Activated naive CD8-positive, alpha-beta T cell treated with anti-CD3 and anti-CD28 coated beads, Interleukin-2, amount 50 U/mL, for 24 hours (primary cell): ENCODE data around the gene TXLNA.

ENCODE experiments used
- ATAC-seq: fragments of 150-1000 bp; cut with Tn5 transposase; one replicate; pipeline ENCODE4 v1.10.0; 2021
- DNase-seq: peaks from one replicate; pipeline ENCODE4 v3.0.0; 2021
- H3K27ac Mint-ChIP-seq: one replicate; pipeline ENCODE4 v1.8.0; 2021; ENCODE audit warnings: mild to moderate bottlenecking, mixed read lengths
- H3K27me3 Mint-ChIP-seq: one replicate; pipeline ENCODE4 v1.8.0; 2021; ENCODE audit warnings: mixed read lengths
- H3K36me3 Mint-ChIP-seq: one replicate; pipeline ENCODE4 v1.8.0; 2021; ENCODE audit warnings: low read depth, mixed read lengths
- H3K4me1 Mint-ChIP-seq: one replicate; pipeline ENCODE4 v1.8.0; 2021; ENCODE audit warnings: mixed read lengths
- H3K4me3 Mint-ChIP-seq: one replicate; pipeline ENCODE4 v1.8.0; 2021; ENCODE audit warnings: mild to moderate bottlenecking, moderate library complexity, mixed read lengths
- H3K9me3 Mint-ChIP-seq: one replicate; pipeline ENCODE4 v1.8.0; 2021; ENCODE audit warnings: mixed read lengths

TXLNA gene

GRCh38 chr1:32195972-32196823, 16.7 kb downstream of the TXLNA start:
- Mint-ChIP-seq H3K27me3 (no peaks in the 10 kb centered on the region), H3K27ac (peak overlapping the region; percentile 31), H3K4me1 (peaks cover 69% of the 10 kb centered on the region), H3K36me3 (peaks cover 58% of the 10 kb centered on the region), H3K9me3 (no peaks in the 10 kb centered on the region), H3K4me3 (no peak overlapping the region)
- ATAC-seq (no peak), DNase-seq (no peak)

DNA sequence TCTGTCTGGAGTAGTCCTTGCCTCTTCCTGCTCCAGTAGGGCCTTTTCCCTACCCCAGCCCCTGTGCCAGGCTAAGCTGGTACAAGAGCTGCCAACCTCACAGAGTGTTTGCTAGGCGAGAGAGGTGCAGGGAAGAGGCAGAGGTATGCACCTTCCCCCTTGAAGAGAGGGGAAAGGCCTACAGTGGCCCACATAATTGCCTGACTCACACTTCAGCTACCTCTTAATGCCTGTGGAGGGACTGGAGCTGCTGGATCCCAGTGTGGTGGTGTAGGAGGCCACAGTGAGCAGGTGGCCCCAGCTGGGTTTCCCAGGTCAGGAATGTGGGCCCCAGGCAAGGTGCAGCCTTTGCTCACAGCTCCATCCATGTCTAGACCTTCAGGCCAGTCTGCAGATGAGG, 17.6 kb downstream of the TXLNA start:
- Mint-ChIP-seq H3K4me3 (no peak overlapping the region), H3K27ac (peak overlapping the region; percentile 42), H3K9me3 (no peaks in the 10 kb centered on the region), H3K36me3 (peaks cover 50% of the 10 kb centered on the region), H3K4me1 (peaks cover 77% of the 10 kb centered on the region), H3K27me3 (no peaks in the 10 kb centered on the region)
- DNase-seq: no peak
- no peak for ATAC-seq

GRCh38 chr1:32197837-32198236, 18.4 kb downstream of the TXLNA start:
- ATAC-seq: no peak
- Mint-ChIP-seq H3K4me3 (no peak overlapping the region), H3K4me1 (peaks cover 80% of the 10 kb centered on the region), H3K36me3 (peaks cover 45% of the 10 kb centered on the region), H3K27me3 (no peaks in the 10 kb centered on the region), H3K27ac (peak overlapping the region; percentile 55), H3K9me3 (no peaks in the 10 kb centered on the region)
- DNase-seq: no peak

GRCh38 chr1:32198237-32199042, 19.0 kb downstream of the TXLNA start:
- Mint-ChIP-seq H3K4me1 (peaks cover 76% of the 10 kb centered on the region), H3K4me3 (no peak overlapping the region), H3K9me3 (no peaks in the 10 kb centered on the region), H3K36me3 (peaks cover 40% of the 10 kb centered on the region), H3K27me3 (no peaks in the 10 kb centered on the region), H3K27ac (peak overlapping the region; percentile 55)
- DNase-seq: no peak
- ATAC-seq: no peak

GRCh38 chr1:32199043-32199716, 19.7 kb downstream of the TXLNA start:
- Mint-ChIP-seq H3K9me3 (no peaks in the 10 kb centered on the region), H3K4me3 (peak overlapping the region; percentile 74), H3K27me3 (no peaks in the 10 kb centered on the region), H3K27ac (no peak overlapping the region), H3K36me3 (peaks cover 33% of the 10 kb centered on the region), H3K4me1 (peaks cover 70% of the 10 kb centered on the region)
- ATAC-seq: no peak
- no peak for DNase-seq

DNA sequence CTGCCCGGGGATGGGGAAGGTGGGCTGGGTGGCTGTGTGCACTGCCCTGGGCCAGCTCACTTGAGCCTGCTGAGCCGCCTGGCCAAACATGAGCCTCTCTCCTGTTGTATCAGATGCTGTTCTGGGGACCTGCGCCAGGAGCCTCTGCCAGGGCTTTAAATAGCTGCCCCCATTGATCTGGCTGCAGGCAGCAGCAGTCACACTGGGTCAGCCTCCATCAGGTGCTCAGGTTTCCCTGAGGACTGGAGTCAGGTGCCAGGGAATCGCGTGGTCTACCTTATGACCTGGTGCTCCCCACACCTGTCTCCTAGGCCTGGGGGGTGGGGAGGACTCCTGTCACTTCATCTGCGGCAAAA, 20.2 kb downstream of the TXLNA start:
- DNase-seq (no peak), ATAC-seq (no peak)
- Mint-ChIP-seq H3K27ac (peak overlapping the region; percentile 84), H3K4me3 (peak overlapping the region; percentile 74), H3K36me3 (peaks cover 28% of the 10 kb centered on the region), H3K27me3 (no peaks in the 10 kb centered on the region), H3K4me1 (peaks cover 66% of the 10 kb centered on the region), H3K9me3 (no peaks in the 10 kb centered on the region)

DNA sequence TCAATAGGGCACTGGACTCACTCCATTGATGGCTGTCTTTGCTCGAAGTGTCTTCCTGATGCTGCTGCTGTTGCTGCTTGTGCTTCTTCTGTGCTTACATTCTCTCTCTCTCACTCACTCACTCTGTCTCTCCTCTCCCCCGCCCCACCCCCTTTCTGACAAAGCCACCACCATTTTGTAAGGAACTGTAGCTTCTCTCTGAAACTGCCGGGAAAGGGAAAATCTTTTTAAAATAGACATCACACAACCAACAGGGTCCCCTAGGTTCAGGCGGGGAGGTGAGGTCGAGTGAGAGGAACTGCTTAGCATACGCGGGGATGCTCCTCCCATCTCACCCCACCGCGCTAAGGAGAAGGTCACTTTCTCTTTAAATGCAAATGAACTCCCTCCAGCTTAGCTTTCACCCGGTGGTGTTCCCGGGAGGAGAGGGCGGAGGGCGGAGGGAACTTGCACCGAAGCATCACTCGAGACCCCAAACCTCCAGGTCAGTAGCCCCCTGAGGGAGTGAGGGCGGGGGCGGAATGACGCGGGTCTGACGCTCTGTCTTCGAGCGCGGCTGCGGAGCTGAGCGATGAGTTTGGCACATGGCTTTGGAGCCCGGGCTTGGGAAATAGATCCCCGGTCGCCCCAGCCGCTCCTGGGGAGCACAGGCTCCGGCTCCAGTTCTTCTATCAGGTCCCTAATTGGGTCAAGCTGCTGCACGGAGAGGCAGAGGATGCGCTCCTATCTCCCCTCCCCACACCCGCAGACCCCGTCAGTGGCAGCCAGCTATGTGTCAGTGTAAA, 20.9 kb downstream of the TXLNA start, which contains the start of gene CCDC28B:
CCDC28B (plus strand) TSS at position 370 of the 785 bp plus-strand sequence. CDS start 1,341 bp downstream, outside the sequence.
- H3K9me3 Mint-ChIP-seq: no peaks in the 10 kb centered on the region
- DNase-seq: peak; percentile 72
- H3K27ac Mint-ChIP-seq: peak within 1 kb of the TSS; percentile 84
- peaks cover 61% of the 10 kb centered on the region for H3K4me1 Mint-ChIP-seq
- H3K36me3 Mint-ChIP-seq: peaks cover 23% of the 10 kb centered on the region
- peak within 1 kb of the TSS; percentile 74 for H3K4me3 Mint-ChIP-seq
- ATAC-seq: peak; percentile 53
- H3K27me3 Mint-ChIP-seq: no peaks in the 10 kb centered on the region

- peak; percentile 59 for ATAC-seq
- peaks cover 56% of the 10 kb centered on the region for H3K4me1 Mint-ChIP-seq
- H3K9me3 Mint-ChIP-seq: no peaks in the 10 kb centered on the region
These were observed 21.8 kb downstream of the TXLNA start for GRCh38 chr1:32201011-32201855.

DNA sequence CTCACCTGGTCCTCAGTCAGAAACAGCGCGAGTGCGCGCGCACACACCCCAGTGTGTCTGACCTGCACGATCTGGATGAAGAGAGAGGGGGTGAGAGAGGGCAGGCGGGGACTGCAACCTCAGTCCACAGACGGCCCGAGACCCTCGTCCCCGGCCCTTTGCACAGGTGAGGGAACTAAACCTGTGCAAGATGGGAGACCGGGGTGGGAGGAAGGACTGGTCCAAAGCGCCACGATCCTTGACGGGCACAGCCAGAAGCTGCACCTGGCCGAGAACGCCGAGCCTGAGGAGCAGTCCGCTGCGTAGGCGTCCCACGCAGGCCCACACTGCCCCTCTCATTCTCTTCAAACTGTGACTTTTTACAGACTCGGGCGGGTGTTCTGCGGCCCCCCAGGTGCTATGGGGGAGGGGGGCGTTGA, 25.5 kb downstream of the TXLNA start:
- no peak overlapping the region for H3K27ac Mint-ChIP-seq
- no peak for DNase-seq

More at GRCh38 chr1:32201011-32201855, 21.8 kb downstream of the TXLNA start:
- peak; percentile 89 for DNase-seq
- Mint-ChIP-seq H3K27me3 (no peaks in the 10 kb centered on the region), H3K36me3 (peaks cover 19% of the 10 kb centered on the region), H3K4me3 (peak overlapping the region; percentile 74), H3K27ac (peak overlapping the region; percentile 84)

DNA sequence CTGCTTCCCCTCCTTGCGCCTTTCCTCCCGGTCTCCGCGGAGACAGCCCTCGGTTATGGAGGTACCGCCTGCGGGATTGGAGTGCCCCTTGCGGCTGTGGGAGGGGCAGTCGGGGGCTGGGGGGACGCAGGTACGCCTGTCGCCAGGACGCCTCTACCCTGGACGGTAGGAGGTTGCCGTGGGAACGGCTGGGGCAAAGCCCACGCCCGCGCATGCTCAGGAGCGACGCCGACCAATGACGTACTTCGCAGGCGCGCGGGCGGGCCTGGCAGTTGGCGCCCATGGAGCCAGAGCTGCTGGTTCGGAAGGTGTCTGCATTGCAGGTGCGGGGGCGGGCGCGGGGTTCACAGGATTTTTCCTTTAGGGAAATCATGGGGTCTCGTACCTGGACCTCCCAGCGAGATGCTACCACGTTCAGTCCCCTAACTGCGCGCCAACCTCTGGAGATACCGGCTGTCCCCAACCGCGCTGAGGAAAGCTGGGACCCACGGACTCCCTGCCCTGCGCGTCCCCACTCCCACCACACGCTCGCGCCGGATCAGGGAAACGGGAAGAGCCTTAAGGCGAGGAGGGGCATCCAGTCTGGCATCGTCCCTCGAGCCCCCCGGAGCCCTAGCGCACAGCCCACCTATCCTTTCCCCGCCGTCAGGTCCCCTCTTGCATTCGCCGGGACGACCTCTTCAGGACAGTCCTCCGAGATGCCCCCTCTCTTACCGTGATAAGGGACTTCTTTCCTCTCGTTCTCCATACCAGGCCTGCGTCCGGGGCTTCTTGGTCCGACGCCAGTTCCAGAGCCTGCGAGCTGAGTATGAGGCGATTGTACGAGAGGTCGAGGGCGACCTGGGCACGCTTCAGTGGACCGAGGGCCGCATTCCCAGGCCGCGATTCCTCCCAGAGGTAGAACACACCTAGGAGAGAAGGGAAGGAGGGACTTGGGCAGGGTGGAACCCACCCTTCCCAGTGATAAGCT, 26.2 kb downstream of the TXLNA start, which contains the start of gene IQCC:
IQCC (plus strand) TSS at position 271 of the 970 bp plus-strand sequence; CDS start at position 282, 11 bp downstream.
- Mint-ChIP-seq H3K4me1 (peaks cover 32% of the 10 kb centered on the region), H3K9me3 (no peaks in the 10 kb centered on the region), H3K36me3 (peaks cover 11% of the 10 kb centered on the region), H3K4me3 (peak within 1 kb of the TSS; percentile 90), H3K27me3 (no peaks in the 10 kb centered on the region), H3K27ac (peak within 1 kb of the TSS; percentile 77)
- DNase-seq (peak; percentile 89), ATAC-seq (peak; percentile 64)

More for the DNA sequence above, 25.5 kb downstream of the TXLNA start:
- Mint-ChIP-seq H3K4me3 (peak overlapping the region; percentile 90), H3K4me1 (peaks cover 38% of the 10 kb centered on the region), H3K9me3 (no peaks in the 10 kb centered on the region), H3K27me3 (no peaks in the 10 kb centered on the region), H3K36me3 (peaks cover 11% of the 10 kb centered on the region)
- ATAC-seq: no peak

- ATAC-seq: no peak
- Mint-ChIP-seq H3K27me3 (no peaks in the 10 kb centered on the region), H3K27ac (no peak overlapping the region), H3K4me1 (peaks cover 25% of the 10 kb centered on the region), H3K36me3 (peaks cover 7% of the 10 kb centered on the region), H3K4me3 (no peak overlapping the region), H3K9me3 (no peaks in the 10 kb centered on the region)
- no peak for DNase-seq
These were observed 29.0 kb downstream of the TXLNA start for GRCh38 chr1:32208469-32208868.

- H3K36me3 Mint-ChIP-seq: peaks cover 7% of the 10 kb centered on the region
- DNase-seq (no peak), ATAC-seq (no peak)
- H3K27me3 Mint-ChIP-seq: no peaks in the 10 kb centered on the region
- H3K4me3 Mint-ChIP-seq: no peak within 1 kb of the TSS
- peaks cover 25% of the 10 kb centered on the region for H3K4me1 Mint-ChIP-seq
- H3K27ac Mint-ChIP-seq: no peak within 1 kb of the TSS
- no peaks in the 10 kb centered on the region for H3K9me3 Mint-ChIP-seq
These were observed 29.4 kb downstream of the TXLNA start, which contains the start of gene DCDC2B for GRCh38 chr1:32208891-32209328. DCDC2B (plus strand) TSS chr1:32209089; CDS start chr1:32209094, 5 bp downstream.
